Measurements from ENCODE around the gene CD14.
"Not testable (repeated sequence)": the region's sequence is repeated elsewhere in the genome, so short reads cannot be mapped to it uniquely, and the experiment has no call there.

- not testable (repeated sequence) for TF ChIP-seq CTCF, POLR2A (IDR thresholded peaks at IDR 0.05)
Measured at GRCh38 chr5:140603446-140603698, 29.6 kb downstream of the CD14 start.
